Epithelial cell of proximal tubule (primary cell): ENCODE results near the gene BCL2L14. TPM values are rescaled to one million over a fixed set of nuclear protein-coding genes. Genes with fewer than 3 reads are reported as not detected.

ENCODE experiments used
- DNase-seq: peaks from one replicate; pipeline ENCODE4 v3.0.0-alpha.2; 2011; ENCODE audit warnings: low read depth
- H3K4me3 ChIP-seq: 2 replicates; pipeline ENCODE4 v1.5.1; 2011; ENCODE audit warnings: low read depth, mild to moderate bottlenecking, low read length
- total RNA-seq: library from RNA; depleted of rRNA; stranded (reverse); fragments of >200 nt; gene quantifications from 2 replicates; pipeline ENCODE4 v1.2.3, GENCODE V29; 2015
- TF ChIP-seq, protein P1 (sequence below): conservative IDR thresholded peaks from 2 replicates; pipeline ENCODE4 v1.5.1; 2012; ENCODE audit warnings: low read depth, mild to moderate bottlenecking, low read length

BCL2L14 gene
- total RNA-seq, 1 donor from 2014 or later, result not detected

DNA sequence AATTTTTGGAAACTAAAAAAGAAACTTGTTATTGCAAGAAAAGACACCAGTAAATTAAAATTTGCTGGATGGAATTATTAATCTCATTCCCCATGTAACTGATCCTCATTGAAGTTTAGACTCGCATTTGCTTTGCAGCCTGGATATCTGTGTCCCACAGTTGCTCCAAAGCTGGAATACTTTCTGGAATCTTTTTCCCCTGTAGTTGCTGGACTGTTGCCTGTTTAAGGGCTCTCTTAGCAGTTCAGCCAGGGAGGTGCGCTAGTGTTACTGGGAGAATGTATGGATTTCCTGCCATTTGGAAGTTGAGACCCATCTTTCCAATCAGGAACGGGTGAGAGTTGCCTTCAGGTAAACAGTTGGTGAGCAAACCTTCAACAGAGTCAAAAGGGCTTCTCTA is 20.3 kb downstream of the BCL2L14 start:
- no peak overlapping the region for H3K4me3 ChIP-seq
- DNase-seq, result no peak
- TF ChIP-seq, protein P1, sequence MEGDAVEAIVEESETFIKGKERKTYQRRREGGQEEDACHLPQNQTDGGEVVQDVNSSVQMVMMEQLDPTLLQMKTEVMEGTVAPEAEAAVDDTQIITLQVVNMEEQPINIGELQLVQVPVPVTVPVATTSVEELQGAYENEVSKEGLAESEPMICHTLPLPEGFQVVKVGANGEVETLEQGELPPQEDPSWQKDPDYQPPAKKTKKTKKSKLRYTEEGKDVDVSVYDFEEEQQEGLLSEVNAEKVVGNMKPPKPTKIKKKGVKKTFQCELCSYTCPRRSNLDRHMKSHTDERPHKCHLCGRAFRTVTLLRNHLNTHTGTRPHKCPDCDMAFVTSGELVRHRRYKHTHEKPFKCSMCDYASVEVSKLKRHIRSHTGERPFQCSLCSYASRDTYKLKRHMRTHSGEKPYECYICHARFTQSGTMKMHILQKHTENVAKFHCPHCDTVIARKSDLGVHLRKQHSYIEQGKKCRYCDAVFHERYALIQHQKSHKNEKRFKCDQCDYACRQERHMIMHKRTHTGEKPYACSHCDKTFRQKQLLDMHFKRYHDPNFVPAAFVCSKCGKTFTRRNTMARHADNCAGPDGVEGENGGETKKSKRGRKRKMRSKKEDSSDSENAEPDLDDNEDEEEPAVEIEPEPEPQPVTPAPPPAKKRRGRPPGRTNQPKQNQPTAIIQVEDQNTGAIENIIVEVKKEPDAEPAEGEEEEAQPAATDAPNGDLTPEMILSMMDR, result no peak

DNA sequence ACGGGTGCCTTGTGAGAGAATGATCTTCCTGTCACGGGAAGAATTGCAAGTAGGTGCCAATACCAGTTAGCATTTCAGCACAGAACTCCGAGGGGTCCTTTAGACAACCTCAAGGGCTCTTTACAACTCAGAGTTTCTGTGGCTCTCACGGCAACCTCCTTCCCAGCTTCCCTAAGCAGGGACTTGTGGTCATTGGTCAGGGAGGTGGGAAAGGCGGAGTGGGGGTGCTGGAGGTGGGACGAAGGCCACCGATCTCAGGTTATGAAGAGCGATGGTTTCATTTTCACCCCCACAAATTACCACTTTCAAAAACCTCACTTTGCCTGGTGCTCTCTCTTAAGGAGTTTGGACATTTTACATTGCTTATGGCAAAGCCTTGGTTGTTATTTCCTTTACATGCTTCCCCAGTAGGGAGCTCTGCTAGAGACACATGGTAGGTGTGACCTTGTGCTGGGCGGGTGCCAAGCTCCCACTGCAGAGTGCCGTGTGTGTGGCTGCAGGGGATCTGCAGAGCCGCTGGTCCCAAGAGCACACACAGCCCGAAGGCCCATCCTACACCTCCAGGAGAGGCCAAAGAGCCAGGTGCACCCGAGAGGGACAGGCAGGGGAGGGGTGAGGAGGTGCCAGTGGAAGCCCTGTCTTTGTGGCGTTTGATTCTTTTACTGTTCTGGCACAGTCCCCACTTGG is 21.4 kb downstream of the BCL2L14 start:
- H3K4me3 ChIP-seq, result no peak overlapping the region
- TF ChIP-seq, protein P1, result no peak
- DNase-seq, result no peak

DNA sequence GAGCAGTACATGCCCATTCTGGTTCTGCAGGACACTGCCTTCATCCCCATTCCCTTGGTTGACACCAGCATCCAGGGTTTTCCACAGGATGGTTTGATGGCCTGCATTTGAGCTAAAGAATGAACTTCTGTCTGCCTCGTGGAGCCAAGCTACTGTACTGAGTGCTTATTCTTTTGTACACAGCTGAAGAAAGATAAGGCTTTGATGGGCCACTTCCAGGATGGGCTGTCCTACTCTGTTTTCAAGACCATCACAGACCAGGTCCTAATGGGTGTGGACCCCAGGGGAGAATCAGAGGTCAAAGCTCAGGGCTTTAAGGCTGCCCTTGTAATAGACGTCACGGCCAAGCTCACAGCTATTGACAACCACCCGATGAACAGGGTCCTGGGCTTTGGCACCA is 23.7 kb downstream of the BCL2L14 start:
- TF ChIP-seq, protein P1, result no peak
- no peak for DNase-seq
- H3K4me3 ChIP-seq, result no peak overlapping the region

- DNase-seq, result no peak
- TF ChIP-seq, protein P1, result no peak
Observed at GRCh38 chr12:12095021-12095420, 24.3 kb downstream of the BCL2L14 start.

DNA sequence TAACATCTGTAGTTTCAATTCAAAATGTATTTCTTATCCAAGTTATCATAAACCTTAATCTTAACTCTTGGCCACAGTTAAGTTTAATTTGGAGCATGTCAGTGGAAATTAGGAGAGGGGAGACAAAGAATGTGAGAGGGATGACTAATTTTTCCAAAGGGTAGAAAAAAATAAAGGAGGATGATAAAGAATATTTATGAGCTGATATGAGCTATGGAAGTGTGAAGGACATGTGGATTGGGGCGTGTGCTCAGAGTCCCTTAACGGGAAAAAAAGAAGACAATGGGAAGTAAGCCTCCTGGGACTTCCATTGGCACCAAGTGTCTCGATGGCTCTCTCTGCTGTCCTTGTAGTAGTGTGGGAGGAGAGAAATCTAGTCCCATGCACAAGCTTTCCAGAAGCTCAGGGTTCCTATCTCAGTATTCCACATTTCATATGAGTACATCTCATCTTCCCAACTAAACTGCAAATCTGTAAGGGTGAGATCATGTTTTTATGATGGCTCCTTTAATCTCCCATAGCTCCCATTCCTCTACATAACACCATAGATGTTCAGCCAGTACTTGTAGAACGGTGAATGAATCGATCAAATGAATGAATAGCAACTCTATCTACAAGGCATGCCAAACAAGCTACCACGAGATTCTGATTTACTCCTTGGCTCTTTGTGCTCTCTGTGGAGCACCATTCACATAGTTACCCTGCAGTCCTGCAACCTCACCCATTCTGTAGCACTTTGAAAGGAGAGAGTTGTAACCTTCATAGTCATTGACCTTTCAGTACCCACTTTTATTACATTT is 27.4 kb downstream of the BCL2L14 start:
- no peak overlapping the region for H3K4me3 ChIP-seq
- TF ChIP-seq, protein P1, result no peak
- no peak for DNase-seq

More at GRCh38 chr12:12095021-12095420, 24.3 kb downstream of the BCL2L14 start:
- H3K4me3 ChIP-seq, result no peak overlapping the region

DNA sequence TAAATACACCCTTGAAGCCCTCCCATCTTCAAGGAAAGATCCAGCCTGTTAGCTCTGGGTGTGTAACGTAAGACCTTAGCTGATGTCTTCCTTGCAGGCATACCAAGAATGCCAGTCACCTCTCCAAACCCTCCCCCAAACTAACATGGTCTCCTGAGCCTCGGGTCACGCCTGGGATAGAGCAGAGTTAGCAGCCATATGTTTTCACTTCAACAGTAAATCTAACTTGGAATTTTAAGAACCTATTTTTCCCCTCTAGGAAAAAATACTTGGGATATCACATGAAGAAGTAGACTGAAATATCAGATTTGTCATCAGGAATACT is 27.9 kb downstream of the BCL2L14 start:
- no peak for DNase-seq
- TF ChIP-seq, protein P1, result no peak
- H3K4me3 ChIP-seq, result no peak overlapping the region

- no peak for DNase-seq
- H3K4me3 ChIP-seq, result no peak overlapping the region
- TF ChIP-seq, protein P1, result no peak
Observed at GRCh38 chr12:12099102-12099501, 28.4 kb downstream of the BCL2L14 start.
